ENCODE data around the gene STBD1.
A peak's percentile ranks its signal among the peaks of the same experiment; 100 is the strongest.

The STBD1 gene

GRCh38 chr4:76307660-76308014 lies 1.1 kb downstream of the STBD1 start:
- peaks cover 3 to 11% (median 7%) of the 10 kb centered on the region in 4 experiments for H3K36me3 ChIP-seq (ENCODE audit: control insufficient read depth in 4 of 4, insufficient read depth in 4 of 4, low read length in 3 of 4)
- CTCF ChIA-PET = interaction anchor here (1.3 to 5.6 kb wide), 8 partner anchors 19 to 128 kb away, joined by 4 to 40 read pairs (median 6); partner anchors contain the start of gene SHROOM3
- POLR2A ChIA-PET = interaction anchor here (1.4 kb wide), 1 partner anchor 57 kb away, joined by 3 read pairs; no protein-coding TSS in a partner anchor
- H3K4me3 ChIP-seq (ENCODE audit: control insufficient read depth in 1 of 7, extremely low read depth in 1 of 7, insufficient read depth in 4 of 7, low read depth in 2 of 7, low read length in 6 of 7) = peak overlapping the region in 5 of 7 experiments; percentile 74 to 91 (median 89)
- H3K4me1 ChIP-seq (ENCODE audit: control extremely low read depth in 1 of 4, control insufficient read depth in 4 of 4, insufficient read depth in 4 of 4, low read length in 3 of 4) = peaks cover 11 to 40% (median 29%) of the 10 kb centered on the region in 4 experiments
- DNase-seq = no peak
- H3K27me3 ChIP-seq (replicated peaks in 2 of 5; ENCODE audit: control insufficient read depth in 4 of 5, insufficient read depth in 5 of 5, low read length in 4 of 5) = no peaks in the 10 kb centered on the region
- H3K27ac ChIP-seq (ENCODE audit: insufficient read depth in 1 of 2, low read depth in 1 of 2, low read length in 2 of 2, poor library complexity in 1 of 2, severe bottlenecking in 2 of 2) = no peak overlapping the region
- WGBS (ENCODE audit: insufficient coverage) = 69% methylated on average over 3 of the region's 4 CpGs
- H3K9me3 ChIP-seq (ENCODE audit: control extremely low read depth in 1 of 5, control insufficient read depth in 4 of 5, insufficient read depth in 2 of 5, low read depth in 1 of 5, low read length in 4 of 5) = no peaks in the 10 kb centered on the region

DNA sequence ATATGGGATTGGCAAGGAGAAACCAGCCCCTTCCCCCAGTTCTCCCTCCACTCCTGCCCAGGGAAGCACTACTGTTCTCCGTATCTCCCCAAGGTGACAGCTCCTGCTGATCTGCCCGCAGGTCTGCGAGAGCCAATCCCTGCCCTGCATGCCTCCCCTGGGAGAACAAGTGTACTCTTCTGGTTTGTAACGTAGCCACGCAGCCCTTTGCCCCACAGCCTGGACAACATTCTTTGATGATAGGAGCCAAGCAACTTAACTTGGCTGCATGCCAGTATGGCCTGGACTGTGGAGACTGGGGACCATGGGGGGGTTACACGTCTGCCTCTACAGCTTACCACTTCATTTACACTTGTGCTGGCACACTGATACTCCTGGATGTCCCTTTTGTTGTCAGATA lies 2.0 kb downstream of the STBD1 start:
- no peak for DNase-seq
- Histone ChIP-seq H3K36me3 (ENCODE audit: control insufficient read depth in 4 of 4, insufficient read depth in 4 of 4, low read length in 3 of 4) (peaks cover 3 to 11% (median 7%) of the 10 kb centered on the region in 4 experiments), H3K27me3 (replicated peaks in 2 of 5; ENCODE audit: control insufficient read depth in 4 of 5, insufficient read depth in 5 of 5, low read length in 4 of 5) (no peaks in the 10 kb centered on the region), H3K9me3 (ENCODE audit: control extremely low read depth in 1 of 5, control insufficient read depth in 4 of 5, insufficient read depth in 2 of 5, low read depth in 1 of 5, low read length in 4 of 5) (no peaks in the 10 kb centered on the region), H3K4me3 (ENCODE audit: control insufficient read depth in 1 of 7, extremely low read depth in 1 of 7, insufficient read depth in 4 of 7, low read depth in 2 of 7, low read length in 6 of 7) (no peak overlapping the region), H3K27ac (ENCODE audit: insufficient read depth in 1 of 2, low read depth in 1 of 2, low read length in 2 of 2, poor library complexity in 1 of 2, severe bottlenecking in 2 of 2) (no peak overlapping the region), H3K4me1 (ENCODE audit: control extremely low read depth in 1 of 4, control insufficient read depth in 4 of 4, insufficient read depth in 4 of 4, low read length in 3 of 4) (peaks cover 5 to 33% (median 24%) of the 10 kb centered on the region in 4 experiments)
- POLR2A ChIA-PET = no interaction called here
- WGBS (ENCODE audit: insufficient coverage) = 97% methylated on average over 5 of the region's 6 CpGs
- CTCF ChIA-PET = interaction anchor here (1.6 to 5.6 kb wide), 5 partner anchors 30 to 128 kb away, joined by 4 to 40 read pairs (median 12); no protein-coding TSS in a partner anchor

GRCh38 chr4:76309939-76310550 lies 3.5 kb downstream of the STBD1 start:
- peaks cover 3 to 11% (median 7%) of the 10 kb centered on the region in 4 experiments for H3K36me3 ChIP-seq (ENCODE audit: control insufficient read depth in 4 of 4, insufficient read depth in 4 of 4, low read length in 3 of 4)
- H3K4me3 ChIP-seq (ENCODE audit: control insufficient read depth in 1 of 7, extremely low read depth in 1 of 7, insufficient read depth in 4 of 7, low read depth in 2 of 7, low read length in 6 of 7) = peak overlapping the region in 1 of 7 experiments; percentile 7
- peaks cover 5 to 20% (median 15%) of the 10 kb centered on the region in 4 experiments for H3K4me1 ChIP-seq (ENCODE audit: control extremely low read depth in 1 of 4, control insufficient read depth in 4 of 4, insufficient read depth in 4 of 4, low read length in 3 of 4)
- H3K27ac ChIP-seq (ENCODE audit: insufficient read depth in 1 of 2, low read depth in 1 of 2, low read length in 2 of 2, poor library complexity in 1 of 2, severe bottlenecking in 2 of 2) = no peak overlapping the region
- 96% methylated on average over 3 of the region's 3 CpGs for WGBS (ENCODE audit: insufficient coverage)
- ChIA-PET CTCF (interaction anchor here (0.7 to 5.2 kb wide), 4 partner anchors 9 to 126 kb away, joined by 3 to 40 read pairs (median 4); no protein-coding TSS in a partner anchor), POLR2A (no interaction called here)
- H3K9me3 ChIP-seq (ENCODE audit: control extremely low read depth in 1 of 5, control insufficient read depth in 4 of 5, insufficient read depth in 2 of 5, low read depth in 1 of 5, low read length in 4 of 5) = no peaks in the 10 kb centered on the region
- DNase-seq = no peak
- no peaks in the 10 kb centered on the region for H3K27me3 ChIP-seq (replicated peaks in 2 of 5; ENCODE audit: control insufficient read depth in 4 of 5, insufficient read depth in 5 of 5, low read length in 4 of 5)

DNA sequence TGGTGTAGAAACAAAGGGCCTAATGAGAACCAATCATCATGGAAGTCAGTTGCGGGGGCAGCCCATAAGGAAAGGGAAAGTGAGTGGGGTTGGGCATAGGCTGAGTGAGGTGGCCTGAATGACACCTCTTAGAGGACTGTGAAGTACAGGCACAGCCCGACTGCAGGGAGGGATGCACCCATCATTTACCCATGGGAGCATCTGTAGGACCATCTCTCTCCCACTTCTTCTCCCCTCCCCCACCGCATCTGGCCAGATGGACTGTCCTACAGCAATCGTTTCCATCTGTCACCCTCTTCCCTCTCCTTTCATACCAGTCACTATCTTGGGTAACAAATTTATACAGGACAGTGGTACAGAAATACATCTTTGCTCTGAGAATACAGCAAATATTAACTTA lies 4.2 kb downstream of the STBD1 start:
- 100% methylated on average over 2 of the region's 4 CpGs for WGBS (ENCODE audit: insufficient coverage)
- Histone ChIP-seq H3K27me3 (replicated peaks in 2 of 5; ENCODE audit: control insufficient read depth in 4 of 5, insufficient read depth in 5 of 5, low read length in 4 of 5) (no peaks in the 10 kb centered on the region), H3K27ac (ENCODE audit: insufficient read depth in 1 of 2, low read depth in 1 of 2, low read length in 2 of 2, poor library complexity in 1 of 2, severe bottlenecking in 2 of 2) (no peak overlapping the region), H3K4me3 (ENCODE audit: control insufficient read depth in 1 of 7, extremely low read depth in 1 of 7, insufficient read depth in 4 of 7, low read depth in 2 of 7, low read length in 6 of 7) (no peak overlapping the region), H3K9me3 (ENCODE audit: control extremely low read depth in 1 of 5, control insufficient read depth in 4 of 5, insufficient read depth in 2 of 5, low read depth in 1 of 5, low read length in 4 of 5) (no peaks in the 10 kb centered on the region), H3K4me1 (ENCODE audit: control extremely low read depth in 1 of 4, control insufficient read depth in 4 of 4, insufficient read depth in 4 of 4, low read length in 3 of 4) (peaks cover under 1 to 14% (median 9%) of the 10 kb centered on the region in 4 experiments), H3K36me3 (ENCODE audit: control insufficient read depth in 4 of 4, insufficient read depth in 4 of 4, low read length in 3 of 4) (peaks cover 3 to 11% (median 7%) of the 10 kb centered on the region in 4 experiments)
- no peak for DNase-seq
- ChIA-PET POLR2A (no interaction called here), CTCF (no interaction called here)

- H3K27me3 ChIP-seq (replicated peaks in 2 of 5; ENCODE audit: control insufficient read depth in 4 of 5, insufficient read depth in 5 of 5, low read length in 4 of 5) = no peaks in the 10 kb centered on the region
- no peak for DNase-seq
- H3K27ac ChIP-seq (ENCODE audit: insufficient read depth in 1 of 2, low read depth in 1 of 2, low read length in 2 of 2, poor library complexity in 1 of 2, severe bottlenecking in 2 of 2) = no peak overlapping the region
- H3K9me3 ChIP-seq (ENCODE audit: control extremely low read depth in 1 of 5, control insufficient read depth in 4 of 5, insufficient read depth in 2 of 5, low read depth in 1 of 5, low read length in 4 of 5) = peaks cover 0 to 5% (median 0%) of the 10 kb centered on the region in 5 experiments
- H3K4me1 ChIP-seq (ENCODE audit: control extremely low read depth in 1 of 4, control insufficient read depth in 4 of 4, insufficient read depth in 4 of 4, low read length in 3 of 4) = peaks cover 0 to 10% (median 5%) of the 10 kb centered on the region in 4 experiments
- H3K4me3 ChIP-seq (ENCODE audit: control insufficient read depth in 1 of 7, extremely low read depth in 1 of 7, insufficient read depth in 4 of 7, low read depth in 2 of 7, low read length in 6 of 7) = no peak overlapping the region
- ChIA-PET POLR2A (no interaction called here), CTCF (interaction anchor here (2.0 kb wide), 1 partner anchor 31 kb away, joined by 6 read pairs; no protein-coding TSS in a partner anchor)
- H3K36me3 ChIP-seq (ENCODE audit: control insufficient read depth in 4 of 4, insufficient read depth in 4 of 4, low read length in 3 of 4) = peaks cover 3 to 11% (median 7%) of the 10 kb centered on the region in 4 experiments
- 86% methylated on average over 1 of the region's 1 CpG for WGBS (ENCODE audit: insufficient coverage)
Measured at GRCh38 chr4:76311896-76312331, 5.4 kb downstream of the STBD1 start.

DNA sequence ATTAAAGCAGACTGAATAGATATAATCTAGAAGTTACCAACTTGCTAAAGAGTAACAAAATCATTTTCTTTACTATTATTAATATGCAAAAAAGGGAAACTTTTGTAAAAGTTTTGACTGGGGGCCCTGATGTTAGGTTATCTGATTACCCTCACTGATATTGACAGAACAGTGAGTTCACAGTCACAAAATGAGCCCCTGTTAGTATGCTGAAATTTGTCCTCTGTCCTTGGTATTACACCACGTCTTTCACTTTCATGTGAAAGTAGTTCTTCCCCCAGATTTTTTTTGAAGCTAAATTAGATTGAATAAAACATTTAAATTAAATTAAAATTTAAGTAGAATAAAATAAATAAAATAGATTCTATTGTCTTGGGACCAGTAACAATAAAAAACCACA lies 5.9 kb downstream of the STBD1 start:
- ChIA-PET POLR2A (no interaction called here), CTCF (interaction anchor here (1.0 to 2.0 kb wide), 2 partner anchors 21 to 32 kb away, joined by 3 to 6 read pairs; no protein-coding TSS in a partner anchor)
- H3K4me1 ChIP-seq (ENCODE audit: control extremely low read depth in 1 of 4, control insufficient read depth in 4 of 4, insufficient read depth in 4 of 4, low read length in 3 of 4) = peaks cover 0 to 5% (median 1%) of the 10 kb centered on the region in 4 experiments
- no peak for DNase-seq
- no peak overlapping the region for H3K4me3 ChIP-seq (ENCODE audit: control insufficient read depth in 1 of 7, extremely low read depth in 1 of 7, insufficient read depth in 4 of 7, low read depth in 2 of 7, low read length in 6 of 7)
- H3K36me3 ChIP-seq (ENCODE audit: control insufficient read depth in 4 of 4, insufficient read depth in 4 of 4, low read length in 3 of 4) = peaks cover 3 to 11% (median 7%) of the 10 kb centered on the region in 4 experiments
- peaks cover 0 to 9% (median 3%) of the 10 kb centered on the region in 5 experiments for H3K9me3 ChIP-seq (ENCODE audit: control extremely low read depth in 1 of 5, control insufficient read depth in 4 of 5, insufficient read depth in 2 of 5, low read depth in 1 of 5, low read length in 4 of 5)
- H3K27ac ChIP-seq (ENCODE audit: insufficient read depth in 1 of 2, low read depth in 1 of 2, low read length in 2 of 2, poor library complexity in 1 of 2, severe bottlenecking in 2 of 2) = no peak overlapping the region
- no peaks in the 10 kb centered on the region for H3K27me3 ChIP-seq (replicated peaks in 2 of 5; ENCODE audit: control insufficient read depth in 4 of 5, insufficient read depth in 5 of 5, low read length in 4 of 5)
- no CpG with 5 or more reads among the region's 1 CpG for WGBS (ENCODE audit: insufficient coverage)

DNA sequence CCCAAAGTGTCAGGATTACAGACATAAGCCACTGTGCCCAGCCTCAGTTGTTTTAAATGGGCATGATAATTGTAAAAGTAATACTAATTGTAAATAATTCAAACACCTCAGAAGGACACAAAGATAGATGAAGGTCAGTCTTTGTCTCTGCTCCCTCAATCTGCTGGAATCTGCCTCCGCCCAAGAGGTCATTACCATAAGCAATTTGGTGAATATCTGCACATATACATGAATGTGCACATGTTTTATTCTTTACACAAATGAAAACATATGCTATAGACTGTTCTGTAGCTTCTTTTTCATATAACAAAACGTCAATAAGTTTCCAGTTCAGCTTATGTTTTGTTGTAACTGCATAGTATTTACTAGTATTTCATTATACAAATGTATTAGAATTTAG lies 7.0 kb downstream of the STBD1 start:
- no peak for DNase-seq
- no CpG with 5 or more reads among the region's 2 CpGs for WGBS (ENCODE audit: insufficient coverage)
- Histone ChIP-seq H3K36me3 (ENCODE audit: control insufficient read depth in 4 of 4, insufficient read depth in 4 of 4, low read length in 3 of 4) (peaks cover 3 to 11% (median 7%) of the 10 kb centered on the region in 4 experiments), H3K4me3 (ENCODE audit: control insufficient read depth in 1 of 7, extremely low read depth in 1 of 7, insufficient read depth in 4 of 7, low read depth in 2 of 7, low read length in 6 of 7) (no peak overlapping the region), H3K27ac (ENCODE audit: insufficient read depth in 1 of 2, low read depth in 1 of 2, low read length in 2 of 2, poor library complexity in 1 of 2, severe bottlenecking in 2 of 2) (no peak overlapping the region), H3K4me1 (ENCODE audit: control extremely low read depth in 1 of 4, control insufficient read depth in 4 of 4, insufficient read depth in 4 of 4, low read length in 3 of 4) (no peaks in the 10 kb centered on the region), H3K9me3 (ENCODE audit: control extremely low read depth in 1 of 5, control insufficient read depth in 4 of 5, insufficient read depth in 2 of 5, low read depth in 1 of 5, low read length in 4 of 5) (peaks cover 0 to 10% (median 3%) of the 10 kb centered on the region in 5 experiments), H3K27me3 (replicated peaks in 2 of 5; ENCODE audit: control insufficient read depth in 4 of 5, insufficient read depth in 5 of 5, low read length in 4 of 5) (no peaks in the 10 kb centered on the region)
- POLR2A ChIA-PET = no interaction called here
- CTCF ChIA-PET = interaction anchor here (0.8 kb wide), 1 partner anchor 52 kb away, joined by 3 read pairs; no protein-coding TSS in a partner anchor

Measured in common myeloid progenitor, CD34-positive (primary cell).